Panc1 (cell line): ENCODE data around the gene ITGB5. TPM values are rescaled to one million over a fixed set of nuclear protein-coding genes. Genes with fewer than 3 reads are reported as not detected.

Experiments
- ATAC-seq: fragments of 200-7000 bp; cut with Tn5 transposase; 2 replicates; pipeline ENCODE4 v1.9.1; 2020; ENCODE audit warnings: mild to moderate bottlenecking, moderate library complexity
- BruUV-seq: library from RNA; stranded (reverse); fragments of 400-500 nt; replicated peaks from 2 replicates; lab custom pipeline; 2021; lab: Mats Ljungman, UMichigan
- CTCF ChIA-PET: fragments of 300-600 bp; sonication (Branson Sonifier 250); formaldehyde crosslinking; loops from one replicate; lab custom pipeline; 2022; ENCODE audit warnings: antibody characterized with exemption; lab: Charles Lee
- POLR2A ChIA-PET: fragments of 300-600 bp; sonication (Branson Sonifier 250); formaldehyde crosslinking; loops from one replicate; lab custom pipeline; 2022; ENCODE audit warnings: antibody characterized with exemption; lab: Charles Lee
- DNase-seq: peaks from one replicate; pipeline ENCODE4 v3.0.0-alpha.2; 2010; ENCODE audit warnings: low read depth, low spot score
- H3K27ac ChIP-seq: 2 replicates; pipeline ENCODE4 v1.5.1; 2011; ENCODE audit warnings: mild to moderate bottlenecking, low read length, inconsistent platforms
- H3K27me3 ChIP-seq: fragments of 200-500 bp; sonication (Bioruptor generic); 2 replicates; pipeline ENCODE4 v1.6.0; 2014; ENCODE audit warnings: low read length, inconsistent platforms; ENCODE audit not compliant: control insufficient read depth, insufficient read depth
- H3K36me3 ChIP-seq: fragments of 200-500 bp; sonication (Bioruptor generic); 2 replicates; pipeline ENCODE4 v1.5.1; 2014; ENCODE audit warnings: inconsistent platforms, mild to moderate bottlenecking, low read length, moderate library complexity; ENCODE audit not compliant: control insufficient read depth, insufficient read depth
- H3K4me1 ChIP-seq: 2 replicates; pipeline ENCODE4 v1.5.1; 2011; ENCODE audit warnings: inconsistent platforms, mild to moderate bottlenecking, low read length, moderate library complexity; ENCODE audit not compliant: control insufficient read depth, insufficient read depth
- H3K4me3 ChIP-seq, 2 experiments: 2 replicates each; pipeline ENCODE4 v1.5.1; 2011 to 2012; ENCODE audit warnings: low read depth in 2 of 2, low read length in 2 of 2, mild to moderate bottlenecking in 2 of 2, inconsistent platforms in 1 of 2, moderate library complexity in 1 of 2
- H3K9me3 ChIP-seq: fragments of 200-500 bp; sonication (Bioruptor generic); 2 replicates; pipeline ENCODE4 v1.5.1; 2014; ENCODE audit warnings: low read depth, mild to moderate bottlenecking, inconsistent platforms, low read length, moderate library complexity; ENCODE audit not compliant: control insufficient read depth, insufficient read depth
- CTCF ChIP-seq: fragments of 450-650 bp; IDR thresholded peaks from 2 replicates; pipeline ENCODE4 v1.5.1; 2017; ENCODE audit warnings: mild to moderate bottlenecking
- POLR2AphosphoS5 ChIP-seq: IDR thresholded peaks from 2 replicates; pipeline ENCODE4 v1.6.1; 2012; ENCODE audit warnings: mild to moderate bottlenecking, low read depth, low read length, moderate library complexity
- REST ChIP-seq, 2 experiments: IDR thresholded peaks; 2 replicates each; pipeline ENCODE4 v1.6.1; 2011 to 2012; ENCODE audit warnings: low read depth in 2 of 2, control low read depth in 1 of 2, low read length in 1 of 2, mild to moderate bottlenecking in 1 of 2, moderate library complexity in 1 of 2; ENCODE audit not compliant: insufficient read depth in 1 of 2
- SIN3A ChIP-seq: IDR thresholded peaks from 2 replicates; pipeline ENCODE4 v1.6.1; 2012; ENCODE audit warnings: low read depth, mild to moderate bottlenecking, low read length, moderate library complexity, borderline replicate concordance; ENCODE audit not compliant: insufficient read depth
- TCF7L2 ChIP-seq: IDR thresholded peaks from 2 replicates; pipeline ENCODE4 v1.6.1; 2011; ENCODE audit warnings: mild to moderate bottlenecking, low read depth, low read length, inconsistent platforms
- in situ Hi-C: cut with HindIII; loops from 2 replicates; pipeline ENCODE4 v1.10.0; 2016; ENCODE audit warnings: low sequenced_read_pairs, low pct_unique_long_range_greater_than_20kb
- intact Hi-C: fragments of 100-400 bp; cut with micrococcal nuclease; formaldehyde crosslinking; loops from one replicate; pipeline ENCODE4 v1.10.0; 2022; ENCODE audit not compliant: unreplicated experiment
- total RNA-seq: library from RNA; stranded (reverse); gene quantifications from one replicate; pipeline ENCODE4 v1.2.1, GENCODE V29; 2021; ENCODE audit not compliant: unreplicated experiment

Gene ITGB5
- total RNA-seq, 1 experiment from 2014 or later, result 446 TPM

GRCh38 chr3:124846189-124846588 is 41.0 kb downstream of the ITGB5 start:
- ChIA-PET CTCF (interaction anchor here (2.1 kb wide), 1 partner anchor 55 kb away, joined by 8 read pairs; no protein-coding TSS in a partner anchor), POLR2A (no interaction called here)
- Histone ChIP-seq H3K27ac (peak overlapping the region; percentile 68; the same call in 1 of the 2 replicates), H3K4me3 (no peak overlapping the region), H3K27me3 (no peaks in the 10 kb centered on the region), H3K4me1 (peaks cover 9% of the 10 kb centered on the region), H3K36me3 (peaks cover 5% of the 10 kb centered on the region; the same call in 1 of the 2 replicates), H3K9me3 (no peaks in the 10 kb centered on the region)
- no peak for TF ChIP-seq CTCF
- TF ChIP-seq POLR2AphosphoS5, result no peak
- TF ChIP-seq SIN3A, result no peak
- no peak for TF ChIP-seq REST (IDR thresholded peaks at IDR 0.05; ENCODE audit: insufficient read depth in 1 of 2, low read depth in 2 of 2, low read length in 1 of 2)
- no peak for TF ChIP-seq TCF7L2
- in situ Hi-C loops (no loop called here), intact Hi-C loops (no loop called here)
- DNase-seq (no peak), ATAC-seq (no peak)
- no TSS peak for BruUV-seq

DNA sequence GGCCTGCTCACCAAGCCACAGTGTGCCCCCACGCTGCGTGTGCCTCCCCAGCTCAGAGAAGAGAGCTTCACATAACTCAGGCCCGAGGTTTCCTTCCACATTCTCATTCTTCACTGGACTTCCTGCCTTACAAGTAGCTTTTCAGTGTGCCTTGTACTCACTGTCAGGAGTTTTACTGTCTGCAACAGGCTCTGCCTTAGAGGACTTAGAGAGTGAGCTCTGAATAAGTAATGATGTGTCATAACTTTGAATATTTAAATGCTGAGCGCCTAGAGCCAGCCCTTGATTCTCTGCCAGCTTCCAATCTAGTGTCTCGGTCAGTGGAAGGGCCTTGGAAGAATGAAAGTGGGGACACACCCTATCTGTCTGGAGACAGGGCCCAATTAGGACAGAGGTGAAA is 41.8 kb downstream of the ITGB5 start:
- POLR2A ChIA-PET, result no interaction called here
- intact Hi-C loops, result no loop called here
- H3K36me3 ChIP-seq, result peaks cover 6% of the 10 kb centered on the region; the same call in 1 of the 2 replicates

More for the DNA sequence above, 41.8 kb downstream of the ITGB5 start:
- peaks cover 9% of the 10 kb centered on the region for H3K4me1 ChIP-seq
- ATAC-seq (peak; percentile 58), DNase-seq (peak; percentile 63)
- H3K27ac ChIP-seq, result peak overlapping the region; percentile 68
- H3K4me3 ChIP-seq, result no peak overlapping the region
- TF ChIP-seq CTCF (no peak), SIN3A (no peak), REST (IDR thresholded peaks at IDR 0.05; ENCODE audit: insufficient read depth in 1 of 2, low read depth in 2 of 2, low read length in 1 of 2) (no peak), POLR2AphosphoS5 (no peak), TCF7L2 (no peak)
- H3K27me3 ChIP-seq, result no peaks in the 10 kb centered on the region
- in situ Hi-C loops, result no loop called here
- BruUV-seq, result no TSS peak
- CTCF ChIA-PET, result interaction anchor here (2.1 kb wide), 1 partner anchor 56 kb away, joined by 8 read pairs; no protein-coding TSS in a partner anchor
- H3K9me3 ChIP-seq, result no peaks in the 10 kb centered on the region
